GF-D8 (cell line): ENCODE measurements around the gene MYEOV.

Experiments used
- DNase-seq: peaks from one replicate; lab custom pipeline; 2025; lab: John Stamatoyannopoulos, UW

Gene MYEOV

GRCh38 chr11:69302447-69303020 is 8.6 kb downstream of the MYEOV start:
- no peak for DNase-seq

GRCh38 chr11:69303427-69303826 is 9.5 kb downstream of the MYEOV start:
- DNase-seq, result no peak

GRCh38 chr11:69304258-69304657 is 10.3 kb downstream of the MYEOV start:
- DNase-seq, result no peak

- DNase-seq, result no peak
Measured at GRCh38 chr11:69304686-69305085, 10.7 kb downstream of the MYEOV start.

GRCh38 chr11:69305885-69306540 is 12.1 kb downstream of the MYEOV start:
- no peak for DNase-seq

- DNase-seq, result no peak
Measured at GRCh38 chr11:69306821-69307220, 12.9 kb downstream of the MYEOV start.

- no peak for DNase-seq
Measured at GRCh38 chr11:69307421-69307820, 13.5 kb downstream of the MYEOV start.

- no peak for DNase-seq
Measured at GRCh38 chr11:69307871-69308431, 14.0 kb downstream of the MYEOV start.

GRCh38 chr11:69308491-69308911 is 14.5 kb downstream of the MYEOV start:
- no peak for DNase-seq

GRCh38 chr11:69308936-69309615 is 15.1 kb downstream of the MYEOV start:
- no peak for DNase-seq

GRCh38 chr11:69309631-69310280 is 15.8 kb downstream of the MYEOV start:
- no peak for DNase-seq

GRCh38 chr11:69310351-69310750 is 16.4 kb downstream of the MYEOV start:
- no peak for DNase-seq

- no peak for DNase-seq
Measured at GRCh38 chr11:69310934-69311766, 17.2 kb downstream of the MYEOV start.

GRCh38 chr11:69311767-69312385 is 17.9 kb downstream of the MYEOV start:
- DNase-seq, result peak; percentile 87

- no peak for DNase-seq
Measured at GRCh38 chr11:69312453-69313404, 18.8 kb downstream of the MYEOV start.

GRCh38 chr11:69313992-69314391 is 20.0 kb downstream of the MYEOV start:
- DNase-seq, result no peak

- no peak for DNase-seq
Measured at GRCh38 chr11:69314555-69314954, 20.6 kb downstream of the MYEOV start.

- no peak for DNase-seq
Measured at GRCh38 chr11:69316956-69317355, 23.0 kb downstream of the MYEOV start.

- DNase-seq, result no peak
Measured at GRCh38 chr11:69317401-69318092, 23.6 kb downstream of the MYEOV start.

GRCh38 chr11:69318093-69318420 is 24.1 kb downstream of the MYEOV start:
- DNase-seq, result no peak
